GM18511 (cell line): ENCODE measurements around the gene ATP6V1D.
"Not testable (repeated sequence)": the region's sequence is repeated elsewhere in the genome, so short reads cannot be mapped to it uniquely, and the experiment has no call there.

Experiments used
- ATAC-seq: cut with Tn5 transposase; IDR thresholded peaks from one replicate; pipeline ENCODE4 v1.9.1; 2021; ENCODE audit warnings: mild to moderate bottlenecking, moderate library complexity; ENCODE audit not compliant: unreplicated experiment

The ATP6V1D gene

DNA sequence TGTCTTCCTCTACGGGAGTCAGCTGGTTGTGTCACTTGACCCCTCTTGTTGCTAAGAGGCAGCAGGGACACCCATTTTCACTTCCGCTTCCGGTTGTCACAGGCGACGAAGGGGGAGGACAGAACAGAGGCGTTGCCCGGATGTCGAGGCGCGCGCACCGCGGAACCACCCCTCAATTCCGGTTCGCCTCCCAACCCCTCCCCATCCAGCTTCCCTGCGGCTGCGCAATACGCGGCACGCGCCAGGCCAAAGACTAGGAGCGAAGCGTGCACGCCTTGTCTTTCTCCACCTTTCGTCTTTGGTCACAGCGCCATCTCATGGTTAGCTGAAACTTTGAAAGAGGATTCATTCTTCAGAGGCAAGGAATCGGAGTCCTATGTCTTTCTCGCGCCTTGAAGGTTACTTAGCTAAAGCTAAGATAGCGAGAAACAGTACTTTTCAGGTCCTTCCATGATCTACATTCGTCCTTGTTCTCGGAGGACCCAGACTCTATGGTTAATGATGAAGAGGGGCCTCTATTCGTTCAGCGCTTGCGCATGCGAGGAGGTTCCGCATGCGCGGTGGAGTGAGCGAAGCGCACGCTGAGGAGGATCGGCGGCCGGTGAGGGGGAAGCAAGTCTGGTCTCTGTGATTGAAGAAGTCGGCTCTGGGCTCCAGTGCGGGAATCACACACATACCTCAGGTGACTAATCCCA, at the start of gene ATP6V1D, which contains the start of gene EIF2S1:
TSS of gene ATP6V1D (minus strand) at position 30 of the 695 bp plus-strand sequence. CDS start 106 bp downstream, outside the sequence.
TSS of gene EIF2S1 (plus strand) at position 554 of the 695 bp plus-strand sequence. CDS start 4,440 bp downstream, outside the sequence.
- peak; percentile 92 for ATAC-seq

DNA sequence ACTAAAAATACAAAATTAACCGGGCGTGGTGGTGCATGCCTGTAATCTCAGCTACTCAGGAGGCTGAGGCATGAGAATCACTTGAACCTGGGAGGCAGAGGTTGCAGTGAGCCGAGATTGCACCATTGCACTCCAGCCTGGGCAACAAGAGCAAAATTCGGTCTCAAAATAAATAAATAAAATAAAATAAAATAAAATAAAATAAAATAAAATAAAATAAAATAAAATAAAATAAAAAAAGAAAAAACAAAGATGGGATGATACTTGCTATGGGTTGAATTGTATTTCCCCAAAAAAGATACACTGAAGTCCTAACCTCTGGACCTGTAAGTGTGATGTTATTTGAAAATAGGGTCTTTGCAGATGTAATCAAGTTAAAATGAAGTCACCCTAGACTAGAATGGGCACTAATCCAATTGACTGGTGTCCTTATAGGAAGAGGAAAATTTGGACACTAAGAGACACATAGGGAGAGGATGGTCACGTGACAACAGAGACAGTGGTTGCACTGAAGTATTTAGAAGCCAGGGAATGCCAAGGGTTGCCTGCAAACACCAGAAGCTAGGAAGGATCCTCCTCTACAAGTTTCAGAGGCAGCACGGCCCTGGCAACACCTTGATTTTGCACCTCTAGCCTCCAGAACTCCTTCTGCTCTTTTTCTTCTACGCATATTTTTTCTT, 48.7 kb upstream of the ATP6V1D start:
- not testable (repeated sequence) for ATAC-seq

DNA sequence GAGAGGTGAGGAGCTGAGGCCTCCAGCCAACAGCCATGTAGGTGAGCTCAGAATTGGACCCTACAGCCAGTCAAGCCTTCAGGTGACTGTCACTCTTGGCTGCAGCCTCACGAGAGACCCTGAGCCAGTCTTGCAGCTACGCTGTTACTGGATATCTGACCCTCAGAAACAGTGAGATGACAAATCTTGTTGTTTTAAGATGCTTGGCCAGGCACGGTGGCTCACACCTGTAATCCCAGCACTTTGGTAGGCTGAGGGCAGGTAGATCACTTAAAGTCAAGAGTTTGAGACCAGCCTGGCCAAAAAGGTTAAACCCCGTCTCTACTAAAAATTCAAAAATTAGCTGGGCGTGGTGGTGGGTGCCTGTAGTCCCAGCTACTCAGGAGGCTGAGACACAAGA, 46.2 kb upstream of the ATP6V1D start:
- no peak for ATAC-seq

DNA sequence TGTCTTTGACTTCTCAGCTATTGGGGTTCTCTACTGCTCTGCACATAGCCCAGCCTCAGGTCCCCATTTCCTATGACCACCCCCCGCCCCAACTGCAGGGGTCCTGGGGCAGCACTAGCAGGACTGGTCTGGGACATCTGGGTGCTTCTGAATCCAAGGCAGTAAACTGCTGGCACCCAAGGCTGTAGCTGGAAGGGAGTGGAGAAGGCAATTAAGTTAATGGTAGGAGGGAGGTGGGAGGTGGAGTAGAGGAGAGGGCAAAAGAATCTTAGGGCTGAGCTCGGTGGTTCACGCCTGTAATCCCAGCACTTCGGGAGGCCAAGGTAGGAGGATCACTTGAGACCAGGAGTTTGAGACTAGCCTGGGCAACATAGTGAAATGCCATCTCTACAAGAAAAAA, 40.8 kb upstream of the ATP6V1D start:
- no peak for ATAC-seq

DNA sequence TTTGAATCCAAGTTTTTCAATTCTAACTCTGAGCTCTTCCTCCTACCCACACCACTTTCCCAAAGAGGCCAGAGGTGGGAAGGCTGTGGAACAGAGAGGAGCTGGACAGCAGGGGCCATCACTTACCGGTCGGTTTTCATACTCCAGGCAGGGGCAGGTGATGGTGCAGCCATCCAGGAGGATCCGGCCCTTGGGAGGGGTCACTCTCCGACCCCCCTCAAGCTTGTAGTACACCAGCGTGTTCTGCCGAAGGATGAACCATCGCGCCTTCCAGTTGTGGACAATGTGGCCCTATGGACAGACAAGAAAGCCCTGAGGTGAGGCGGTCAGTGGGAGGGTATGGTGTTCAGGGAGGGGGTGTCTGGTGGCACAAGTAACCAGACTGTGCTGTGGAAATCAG, 37.9 kb upstream of the ATP6V1D start:
- ATAC-seq, result no peak

DNA sequence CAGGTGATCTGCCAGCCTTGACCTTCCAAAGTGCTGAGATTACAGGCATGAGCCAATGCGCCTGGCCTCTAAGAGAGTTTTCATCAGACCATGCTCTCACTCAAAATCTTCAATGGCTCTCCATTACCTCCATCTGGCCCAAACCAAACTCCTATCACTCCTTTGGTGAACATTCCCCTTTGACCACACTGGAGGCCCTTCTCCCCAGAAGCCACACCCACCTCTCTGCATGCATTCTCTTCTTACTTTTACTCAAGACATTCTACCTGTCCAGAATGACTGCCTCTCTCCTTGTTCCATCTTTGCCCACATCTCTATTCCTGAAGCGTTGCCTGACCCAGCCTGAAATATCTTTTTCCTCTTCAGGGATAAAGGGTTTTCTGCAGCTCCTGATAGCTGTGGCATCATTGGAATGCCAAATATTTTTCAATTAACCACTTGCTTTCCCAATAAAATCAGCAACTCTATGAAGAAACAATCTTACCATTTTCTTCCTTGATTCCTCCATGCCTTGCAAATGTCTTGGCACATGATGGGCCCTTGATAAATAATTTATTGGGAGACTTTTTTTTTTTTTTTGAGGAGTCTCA, 36.9 kb upstream of the ATP6V1D start:
- no peak for ATAC-seq

DNA sequence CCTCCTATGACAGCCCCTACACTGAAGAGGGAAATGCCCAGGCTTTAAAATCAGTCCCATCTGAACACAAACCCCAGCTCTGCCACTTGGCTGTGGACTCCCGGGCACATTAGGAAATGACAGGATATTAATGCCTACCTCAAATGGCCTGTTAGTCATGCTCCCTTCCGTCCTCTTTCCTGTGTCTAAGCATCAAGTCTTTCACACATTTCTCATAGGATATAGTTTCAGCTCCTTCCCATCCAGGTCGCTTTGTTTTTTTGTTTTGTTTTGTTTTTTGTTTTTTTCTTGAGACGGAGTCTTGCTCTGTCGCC, 36.2 kb upstream of the ATP6V1D start:
- ATAC-seq, result no peak

DNA sequence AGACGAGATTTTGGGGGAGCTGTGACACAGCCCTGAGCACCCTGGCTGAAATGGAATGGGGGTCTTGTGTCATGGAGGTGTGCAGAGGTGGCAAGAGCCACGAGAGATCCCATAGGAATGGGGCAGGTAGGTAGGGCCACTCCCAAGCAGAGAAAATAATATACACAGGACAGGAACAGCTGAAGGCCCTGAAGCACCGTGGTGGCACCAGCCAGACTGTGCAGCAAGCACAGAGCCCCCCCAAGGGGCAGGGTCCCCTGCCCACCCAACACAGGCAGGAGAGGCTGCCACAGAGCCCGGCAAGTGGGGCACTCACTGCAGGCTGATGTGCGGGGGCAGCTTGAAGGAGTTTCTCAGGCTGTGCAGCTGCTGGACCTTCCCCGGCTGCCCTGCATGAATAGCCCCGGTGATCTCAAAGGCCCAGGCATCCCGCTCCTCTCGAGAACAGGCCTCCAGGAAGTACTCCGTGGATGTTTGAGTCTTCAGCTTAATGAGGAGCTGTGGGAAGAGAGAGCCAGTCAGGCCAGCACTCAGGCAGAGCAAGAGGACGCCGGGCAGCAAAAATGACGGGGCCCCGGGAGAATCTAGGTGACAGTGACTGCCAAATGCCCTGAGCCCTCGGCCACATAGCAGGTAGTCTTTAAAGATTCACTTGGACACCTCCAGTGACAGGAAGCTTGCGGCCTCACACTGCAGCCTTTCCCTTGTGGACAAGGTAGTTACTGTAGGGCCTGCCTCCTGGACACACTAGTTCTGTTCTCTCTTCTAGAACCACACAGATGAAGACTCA, 35.7 kb upstream of the ATP6V1D start:
- no peak for ATAC-seq

DNA sequence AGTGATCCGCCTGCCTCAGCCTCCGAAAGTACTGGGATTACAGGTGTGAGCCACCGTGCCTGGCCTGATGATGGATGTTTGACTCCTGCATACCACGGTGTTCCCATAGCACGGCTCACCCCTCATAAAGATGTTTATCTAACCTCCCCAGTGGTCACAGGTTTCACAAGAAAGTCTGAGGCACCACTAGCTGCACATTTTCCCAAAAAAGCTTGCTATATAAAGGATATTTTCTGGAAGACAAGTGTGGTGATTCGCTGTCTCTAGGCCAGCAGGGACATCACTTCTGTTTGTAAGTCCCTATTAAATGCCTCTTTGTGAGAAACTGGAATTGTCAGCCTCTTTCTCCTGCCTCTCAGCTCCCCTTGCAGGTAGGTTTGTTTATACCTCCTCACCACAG, 34.1 kb upstream of the ATP6V1D start:
- ATAC-seq, result no peak

DNA sequence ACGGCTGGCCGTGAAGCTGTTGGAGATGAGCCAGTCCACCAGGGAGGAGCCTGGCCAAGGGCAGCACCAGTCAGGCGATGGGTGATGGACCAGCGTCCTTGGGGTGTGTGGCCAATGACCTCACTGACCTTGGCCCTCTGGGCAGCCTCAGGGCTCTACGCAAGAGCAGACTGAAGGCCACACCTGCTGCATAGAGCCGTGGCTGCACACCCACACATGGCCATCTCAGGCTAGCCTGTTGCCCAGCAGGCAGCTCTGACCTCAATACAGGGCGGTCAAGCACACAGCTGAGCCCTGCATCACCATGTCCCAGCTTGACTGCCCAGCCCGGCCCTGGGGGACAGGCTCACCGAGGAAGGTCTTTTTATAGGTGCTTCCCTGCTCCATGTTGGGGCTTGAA, 33.2 kb upstream of the ATP6V1D start:
- no peak for ATAC-seq

DNA sequence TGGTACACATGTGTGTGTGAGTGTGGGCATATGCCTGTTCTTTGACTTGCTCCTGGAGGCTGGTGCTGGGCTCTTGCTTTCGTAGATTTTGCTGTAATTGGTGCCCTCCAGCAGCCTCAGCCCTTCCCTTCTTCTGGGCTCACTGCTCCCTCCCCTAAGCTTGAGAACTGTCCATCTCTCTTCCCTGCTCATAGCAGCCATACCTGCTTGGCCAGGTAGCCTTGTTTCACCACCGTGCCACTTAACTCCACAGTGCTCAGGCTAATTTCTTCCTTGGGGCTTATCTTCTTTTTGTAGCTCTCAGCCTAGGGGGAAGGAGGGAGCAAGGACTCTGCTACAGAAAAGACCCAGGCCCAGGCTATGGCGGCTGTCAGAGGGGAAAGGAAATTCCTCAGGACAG, 32.5 kb upstream of the ATP6V1D start:
- no peak for ATAC-seq

DNA sequence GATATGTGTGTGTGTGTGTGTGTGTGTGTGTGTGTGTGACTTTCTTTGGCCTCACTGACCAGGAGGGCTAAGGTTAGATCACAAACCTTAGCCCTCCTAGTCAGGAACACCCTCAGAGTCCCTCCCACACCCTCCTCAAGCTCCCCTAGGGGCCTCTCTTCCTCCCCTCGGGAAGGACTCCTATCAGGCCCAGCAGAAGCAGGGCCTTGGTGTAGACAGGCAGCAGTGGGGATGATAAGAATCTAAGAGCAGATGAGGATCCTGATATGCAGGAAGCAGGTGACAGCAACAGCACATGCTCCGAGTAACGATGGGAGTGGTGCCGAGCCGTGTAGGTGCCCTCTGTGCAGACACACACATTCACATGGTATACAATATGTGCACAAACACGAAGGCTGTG, 31.7 kb upstream of the ATP6V1D start:
- ATAC-seq, result no peak

DNA sequence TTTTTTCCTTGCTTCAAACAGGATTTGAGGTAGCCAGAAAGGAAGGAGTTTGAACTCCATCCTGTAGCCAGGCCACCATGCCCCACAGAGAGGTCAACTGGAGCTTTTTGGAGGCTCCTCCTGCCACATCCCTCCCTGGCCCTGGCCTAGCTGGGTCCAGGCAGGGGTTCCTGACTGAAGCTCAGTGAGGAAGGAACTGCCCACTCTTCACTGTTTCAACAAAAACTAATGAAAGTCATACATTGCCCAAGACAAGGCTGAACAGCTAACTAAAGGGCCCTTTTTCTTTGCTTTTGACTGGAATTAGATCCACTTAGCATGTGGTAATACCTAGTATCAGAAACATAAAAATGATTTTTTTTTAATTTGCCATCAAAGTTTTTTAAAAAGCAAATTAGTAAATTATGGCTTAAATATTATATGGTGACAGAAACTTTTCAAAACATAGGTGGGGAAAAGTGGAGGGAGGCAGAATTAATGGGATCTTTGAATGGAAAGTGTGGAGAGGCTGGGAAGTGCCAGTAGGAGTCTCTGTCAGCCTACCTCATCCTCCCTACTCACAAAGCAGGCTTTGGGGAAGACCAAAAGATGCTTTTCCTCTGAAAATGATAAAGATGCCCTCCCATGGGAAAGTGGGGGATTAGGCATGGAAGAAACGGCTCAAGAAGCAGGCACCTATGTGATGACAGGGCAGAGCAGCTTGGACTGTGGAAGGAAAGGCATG, 30.4 kb upstream of the ATP6V1D start:
- no peak for ATAC-seq

DNA sequence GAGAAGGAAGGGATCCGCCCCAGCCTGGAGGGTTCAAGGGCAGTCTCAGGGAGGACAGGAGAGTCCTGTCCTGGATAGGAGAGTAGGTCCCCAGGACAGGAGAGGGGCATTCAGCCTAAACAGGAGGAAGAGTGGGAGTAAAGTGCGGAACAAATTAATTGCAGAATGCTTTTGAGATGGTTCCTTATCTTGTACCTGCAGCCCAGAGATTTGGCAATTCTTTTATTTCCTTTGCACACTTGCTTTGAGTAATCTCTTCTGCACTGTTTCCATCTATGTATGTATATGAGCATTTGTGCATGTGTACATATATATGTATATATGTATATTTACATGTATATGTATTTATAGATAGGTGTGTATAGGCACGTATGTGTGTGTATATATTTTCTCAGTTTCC, 29.7 kb upstream of the ATP6V1D start:
- no peak for ATAC-seq

DNA sequence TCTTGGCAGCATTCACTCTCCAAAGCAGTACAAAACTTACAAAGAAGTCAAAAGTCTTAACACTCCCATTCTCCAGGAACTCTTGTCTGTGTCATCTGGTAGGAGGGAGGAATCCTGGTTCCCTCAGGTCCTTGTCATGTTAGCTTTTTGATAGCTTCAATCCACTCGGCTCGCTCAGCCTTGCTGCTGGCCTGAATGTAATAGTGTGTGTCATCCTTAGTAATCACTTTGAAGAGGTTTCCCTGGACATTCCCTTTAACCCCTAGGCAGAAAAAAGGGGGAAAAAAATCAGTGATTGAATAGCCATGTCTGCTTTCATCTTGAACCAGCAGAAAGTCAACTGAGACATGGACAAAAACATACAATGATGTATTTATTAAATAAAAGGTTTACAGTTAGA, 27.6 kb upstream of the ATP6V1D start:
- no peak for ATAC-seq

DNA sequence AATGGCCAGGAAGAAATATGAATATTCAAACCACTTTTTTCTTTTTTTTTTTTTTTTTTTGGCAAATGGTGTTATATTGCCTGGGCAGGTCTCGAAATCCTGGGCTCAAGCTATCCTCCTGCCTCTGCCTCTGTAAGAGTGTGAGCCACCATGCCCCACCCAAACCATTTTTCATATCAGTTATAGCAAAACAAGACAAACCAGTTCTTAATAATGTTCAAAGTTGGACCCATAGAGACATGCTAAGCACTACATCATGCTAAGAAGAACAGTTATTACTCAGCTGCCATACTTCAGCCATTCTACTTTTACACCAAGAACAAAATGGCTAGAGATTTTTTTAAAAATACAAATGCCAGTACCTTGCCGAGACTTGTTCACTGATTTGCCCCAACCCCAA, 26.0 kb upstream of the ATP6V1D start:
- ATAC-seq, result no peak

DNA sequence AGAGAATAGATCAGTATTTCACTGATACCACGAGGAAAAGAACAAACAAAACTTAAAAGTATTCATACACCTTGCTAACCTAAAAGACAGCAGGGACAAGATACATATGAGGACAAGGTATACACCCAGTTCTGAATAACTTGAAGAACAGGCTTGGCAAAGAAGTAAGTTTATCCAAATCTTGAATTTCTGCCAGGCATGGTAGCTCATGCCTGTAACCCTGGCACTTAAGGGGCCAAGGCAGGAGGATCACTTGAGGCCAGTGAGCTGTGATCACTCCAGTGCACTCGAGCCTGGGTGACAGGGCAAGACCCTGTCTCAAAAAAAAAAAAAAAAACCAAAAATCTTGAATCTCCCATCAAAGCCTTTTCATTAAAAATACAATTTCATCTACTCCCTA, 25.5 kb upstream of the ATP6V1D start:
- ATAC-seq, result no peak

DNA sequence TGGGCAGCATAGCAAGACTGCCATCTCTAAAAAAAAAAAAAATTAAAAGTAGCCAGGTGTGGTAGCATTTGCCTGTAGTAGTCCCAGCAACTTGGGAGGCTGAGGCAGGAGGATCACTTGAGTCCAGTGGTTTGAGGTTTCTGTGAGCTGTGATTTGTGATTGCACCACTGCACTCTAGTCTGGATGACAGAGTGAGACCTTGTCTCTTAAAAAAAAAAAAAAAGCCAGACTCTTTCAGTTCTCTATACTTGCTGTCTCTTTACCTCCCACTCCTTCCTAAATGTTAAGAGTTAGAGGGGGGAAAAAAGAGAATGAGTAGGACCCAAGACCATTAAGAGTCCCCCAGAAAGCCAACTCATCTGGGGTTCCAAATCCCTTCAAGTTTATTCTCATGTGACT, 18.3 kb upstream of the ATP6V1D start:
- peak; percentile 54 for ATAC-seq

DNA sequence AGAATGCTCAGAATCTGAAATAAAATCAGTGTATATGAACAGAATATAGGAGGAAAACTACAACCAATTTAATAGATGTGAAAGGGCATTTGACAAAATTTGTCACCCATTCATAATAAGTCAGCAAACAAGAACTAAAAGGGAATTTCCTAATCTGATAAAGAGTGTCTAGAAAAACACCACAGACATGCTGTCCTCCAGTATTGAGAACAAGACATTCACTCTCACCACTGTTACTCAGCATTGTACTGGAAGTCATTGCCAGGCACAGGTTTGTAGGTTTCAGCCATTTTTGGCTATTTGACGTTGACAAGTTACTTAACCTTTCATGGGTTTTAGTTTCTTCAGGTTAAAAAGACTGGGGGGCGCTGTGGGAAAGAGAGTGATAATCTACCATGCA, 13.7 kb upstream of the ATP6V1D start:
- ATAC-seq, result no peak

DNA sequence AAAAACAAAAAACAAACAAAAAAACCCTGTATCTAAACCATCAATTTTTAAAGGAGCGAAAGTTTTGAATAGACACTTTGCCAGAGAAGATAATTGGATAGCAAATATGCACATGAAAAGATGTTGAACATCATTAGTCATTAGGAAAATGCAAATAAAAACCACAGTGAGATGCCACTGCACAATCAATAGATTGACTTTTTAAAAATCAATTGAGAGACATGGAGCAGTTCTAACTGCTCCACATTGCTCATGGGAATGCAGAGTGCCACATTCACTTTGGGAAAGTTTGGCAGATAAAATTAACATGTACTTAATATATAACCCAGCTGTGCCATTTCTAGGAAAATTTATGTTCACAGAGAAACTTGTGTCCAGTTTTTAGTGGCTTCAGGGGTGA, 13.2 kb upstream of the ATP6V1D start:
- ATAC-seq, result no peak
